ENCODE data around the gene OXLD1. TPM values are rescaled to one million over a fixed set of nuclear protein-coding genes. Genes with fewer than 3 reads are reported as not detected.

Gene OXLD1
- total RNA-seq, 1 experiment from 2014 or later: 75.9 TPM

GRCh38 chr17:81630274-81630673, 36.1 kb downstream of the OXLD1 start:
- Histone ChIP-seq H4K20me1 (ENCODE audit: insufficient read depth) (peaks cover 1% of the 10 kb centered on the region; the same call in 1 of the 2 replicates), H3K36me3 (ENCODE audit: control insufficient read depth in 1 of 2, insufficient read depth in 2 of 2, low read length in 2 of 2) (peaks cover 36 to 49% of the 10 kb centered on the region in 2 experiments), H3K9ac (ENCODE audit: low read length) (no peak overlapping the region), H3K9me3 (ENCODE audit: control insufficient read depth in 1 of 2, insufficient read depth in 1 of 2, low read depth in 1 of 2, low read length in 2 of 2) (no peaks in the 10 kb centered on the region), H3K27ac (ENCODE audit: low read depth, low read length) (no peak overlapping the region), H3K4me2 (ENCODE audit: low read length) (no peak overlapping the region), H3K79me2 (ENCODE audit: insufficient read depth, low read length) (peaks cover 96% of the 10 kb centered on the region), H3K4me1 (ENCODE audit: control insufficient read depth in 1 of 2, insufficient read depth in 2 of 2, low read length in 2 of 2) (peaks cover 6 to 11% of the 10 kb centered on the region in 2 experiments), H3K9me2 (ENCODE audit: insufficient read depth) (no peaks in the 10 kb centered on the region), H3K27me3 (ENCODE audit: insufficient read depth, low read length) (no peaks in the 10 kb centered on the region), H3K4me3 (replicated peaks in 1 of 2; ENCODE audit: low read depth in 1 of 2, low read length in 2 of 2) (no peak overlapping the region), H2AFZ (ENCODE audit: low read depth, low read length, poor library complexity, severe bottlenecking) (no peak overlapping the region)
- ATAC-seq (no peak), DNase-seq (ENCODE audit: low read depth, low spot score) (no peak)
- CTCF ChIA-PET: no interaction called here
- intact Hi-C loops (cut with micrococcal nuclease): no loop called here
- POLR2A ChIA-PET: interaction anchor here (0.7 kb wide), 1 partner anchor 24 kb away, joined by 3 read pairs; no protein-coding TSS in a partner anchor
- BruUV-seq (replicated peaks): no TSS peak
- RAD21 ChIA-PET (ENCODE audit: low non-redundant PET in 1 of 2, low total read pairs in 2 of 2, uncharacterized antibody in 2 of 2, unreplicated experiment in 2 of 2): no interaction called here
- no peak for TF ChIP-seq FOSL1 (IDR thresholded peaks at IDR 0.05; ENCODE audit: low read depth)
- no peak for TF ChIP-seq ZNF274 (IDR thresholded peaks at IDR 0.05; ENCODE audit: low read depth, low read length)
- TF ChIP-seq REST (IDR thresholded peaks at IDR 0.05; ENCODE audit: low read depth): no peak
- no peak for TF ChIP-seq EGR1 (IDR thresholded peaks at IDR 0.05; ENCODE audit: low read depth)
- TF ChIP-seq ZBTB33 (IDR thresholded peaks at IDR 0.05; ENCODE audit: extremely low read depth, insufficient replicate concordance, low read length): no peak
- no peak for TF ChIP-seq TCF7L2 (IDR thresholded peaks at IDR 0.05; ENCODE audit: borderline replicate concordance, extremely low read depth, insufficient read depth, insufficient read length)
- TF ChIP-seq MAX (IDR thresholded peaks at IDR 0.05): no peak
- no peak for TF ChIP-seq EZH2 (IDR thresholded peaks at IDR 0.05)
- TF ChIP-seq CEBPB (IDR thresholded peaks at IDR 0.05; ENCODE audit: low read depth): no peak
- no peak for TF ChIP-seq JUND (IDR thresholded peaks at IDR 0.05)
- no peak for TF ChIP-seq ATF3 (IDR thresholded peaks at IDR 0.05)
- TF ChIP-seq EZH2phosphoT487 (IDR thresholded peaks at IDR 0.05; ENCODE audit: borderline replicate concordance): no peak

Measured in HCT116 (cell line).